Thyroid gland (tissue), 4 donors: ENCODE measurements around the gene HDAC8. TPM values are rescaled to one million over a fixed set of nuclear protein-coding genes. Genes with fewer than 3 reads are reported as not detected.

Source experiments
- DNase-seq, 2 donors: peaks; one replicate each; pipeline ENCODE4 v3.0.0-alpha.2; 2019
- H3K27ac ChIP-seq, 3 donors: fragments of 200-600 bp; sonication (generic); 1 replicate in 2 of 3; 2 replicates in 1 of 3; pipeline ENCODE4 v1.5.1; 2016 to 2019; ENCODE audit warnings: mild to moderate bottlenecking in 1 of 3, moderate library complexity in 1 of 3
- H3K27me3 ChIP-seq: fragments of 200-600 bp; sonication (generic); one replicate; pipeline ENCODE4 v1.5.1; 2019
- H3K36me3 ChIP-seq, 2 donors: fragments of 200-600 bp; sonication (generic); one replicate each; pipeline ENCODE4 v1.5.1; 2016 to 2019
- H3K4me1 ChIP-seq, 2 donors: fragments of 200-600 bp; sonication (generic); one replicate each; pipeline ENCODE4 v1.5.1; 2017 to 2019
- H3K4me3 ChIP-seq, 3 donors: fragments of 200-600 bp; sonication (generic); replicated peaks in 1 of 3; 1 replicate in 2 of 3; 2 replicates in 1 of 3; pipeline ENCODE4 v1.5.1; 2016; ENCODE audit warnings: mild to moderate bottlenecking in 1 of 3
- H3K9me3 ChIP-seq: fragments of 200-600 bp; sonication (generic); one replicate; pipeline ENCODE4 v1.5.1; 2017
- POLR2A ChIP-seq, 2 donors: fragments of 450-650 bp; IDR thresholded peaks; one replicate each; pipeline ENCODE4 v1.6.1; 2017; ENCODE audit warnings: antibody characterized with exemption in 2 of 2, mild to moderate bottlenecking in 2 of 2, moderate library complexity in 1 of 2
- WGBS, 2 donors: methylation state at CpG; one replicate each; pipeline ENCODE4 v1.1.5; 2017; 5-methylcytosine and 5-hydroxymethylcytosine counted together
- intact Hi-C: fragments of 100-400 bp; cut with DNase I; formaldehyde crosslinking; loops from one replicate; pipeline ENCODE4 v1.15.1; 2023
- total RNA-seq, 4 donors: library from RNA; depleted of rRNA; stranded (reverse); fragments of >200 nt; gene quantifications; one replicate each; pipeline ENCODE4 v1.2.3, GENCODE V29; 2016
- TF ChIP-seq, protein P1 (sequence below), 6 experiments: fragments of 200-600 bp in 3 of 6; fragments of 450-650 bp in 3 of 6; sonication (generic) in 3 of 6; IDR thresholded peaks; one replicate each; pipeline ENCODE4 v1.5.1; 2016 to 2019; ENCODE audit warnings: antibody characterized with exemption in 6 of 6, mild to moderate bottlenecking in 2 of 6, inconsistent platforms in 1 of 6, moderate library complexity in 1 of 6

HDAC8 gene
- total RNA-seq, 4 donors from 2014 or later = 46.5 to 74.9 (median 55.4) TPM

DNA sequence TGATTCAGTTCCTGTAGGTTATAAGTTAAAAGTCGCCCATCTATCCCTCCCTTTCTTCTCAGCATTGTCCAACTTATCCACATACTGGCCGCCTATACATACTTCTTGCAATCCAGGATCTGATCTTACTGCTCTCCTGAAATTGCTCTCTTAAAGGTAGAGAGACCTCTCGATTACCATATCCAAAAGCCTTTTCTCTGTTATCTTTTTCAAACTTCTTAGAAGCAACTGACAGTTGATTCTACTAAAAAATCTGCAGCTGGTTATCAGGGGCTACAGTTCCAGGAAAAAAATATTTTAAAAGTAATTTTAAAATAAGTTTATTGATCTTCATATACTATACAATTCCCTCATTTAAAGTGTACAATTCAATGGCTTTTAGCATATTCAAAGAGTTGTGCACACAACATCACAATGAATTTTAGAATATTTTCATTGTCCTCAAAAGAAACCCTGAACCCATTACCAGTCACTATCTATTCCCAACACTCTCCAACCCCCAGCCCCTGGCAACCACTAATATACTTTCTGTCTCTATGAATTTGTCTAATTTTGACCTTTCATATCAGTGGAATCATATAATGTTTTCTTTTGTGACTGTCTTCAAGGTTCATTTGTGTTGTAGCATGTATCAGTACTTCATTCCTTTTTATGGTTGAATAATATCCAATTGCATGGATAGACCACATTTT, 102.0 kb downstream of the HDAC8 start:
- no peaks in the 10 kb centered on the region for H3K4me1 ChIP-seq
- no peaks in the 10 kb centered on the region for H3K27me3 ChIP-seq
- no peaks in the 10 kb centered on the region for H3K36me3 ChIP-seq
- 95 to 100% methylated on average over 3 of the region's 3 CpGs for WGBS, 2 donors
- intact Hi-C loops = no loop called here
- no peaks in the 10 kb centered on the region for H3K9me3 ChIP-seq
- no peak overlapping the region for H3K27ac ChIP-seq
- no peak for TF ChIP-seq POLR2A (IDR thresholded peaks at IDR 0.05)
- TF ChIP-seq, protein P1, sequence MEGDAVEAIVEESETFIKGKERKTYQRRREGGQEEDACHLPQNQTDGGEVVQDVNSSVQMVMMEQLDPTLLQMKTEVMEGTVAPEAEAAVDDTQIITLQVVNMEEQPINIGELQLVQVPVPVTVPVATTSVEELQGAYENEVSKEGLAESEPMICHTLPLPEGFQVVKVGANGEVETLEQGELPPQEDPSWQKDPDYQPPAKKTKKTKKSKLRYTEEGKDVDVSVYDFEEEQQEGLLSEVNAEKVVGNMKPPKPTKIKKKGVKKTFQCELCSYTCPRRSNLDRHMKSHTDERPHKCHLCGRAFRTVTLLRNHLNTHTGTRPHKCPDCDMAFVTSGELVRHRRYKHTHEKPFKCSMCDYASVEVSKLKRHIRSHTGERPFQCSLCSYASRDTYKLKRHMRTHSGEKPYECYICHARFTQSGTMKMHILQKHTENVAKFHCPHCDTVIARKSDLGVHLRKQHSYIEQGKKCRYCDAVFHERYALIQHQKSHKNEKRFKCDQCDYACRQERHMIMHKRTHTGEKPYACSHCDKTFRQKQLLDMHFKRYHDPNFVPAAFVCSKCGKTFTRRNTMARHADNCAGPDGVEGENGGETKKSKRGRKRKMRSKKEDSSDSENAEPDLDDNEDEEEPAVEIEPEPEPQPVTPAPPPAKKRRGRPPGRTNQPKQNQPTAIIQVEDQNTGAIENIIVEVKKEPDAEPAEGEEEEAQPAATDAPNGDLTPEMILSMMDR (IDR thresholded peaks at IDR 0.05) = no peak
- DNase-seq = no peak
- no peak overlapping the region for H3K4me3 ChIP-seq

DNA sequence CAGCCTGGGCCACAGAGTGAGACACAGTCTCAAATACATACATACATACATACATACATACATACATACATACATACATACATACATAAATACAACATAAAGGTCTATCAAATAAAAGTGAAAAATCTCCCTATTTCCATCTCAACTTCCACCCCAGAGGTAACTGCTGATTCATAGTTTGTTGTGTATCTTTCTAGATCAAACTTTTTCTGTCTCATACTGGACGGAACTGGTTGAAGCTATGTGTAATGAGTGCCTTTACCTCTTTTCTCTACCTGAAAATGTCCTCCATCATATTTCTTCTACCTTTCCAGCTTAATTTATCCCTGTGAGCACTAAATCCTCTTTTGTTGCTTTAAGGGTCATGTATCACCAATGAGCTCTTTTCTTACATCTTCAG, 102.5 kb downstream of the HDAC8 start:
- no peak for TF ChIP-seq POLR2A (IDR thresholded peaks at IDR 0.05)
- TF ChIP-seq, protein P1 (IDR thresholded peaks at IDR 0.05) = no peak
- WGBS, 2 donors = 96 to 100% methylated on average over 1 of the region's 1 CpG
- H3K27ac ChIP-seq = no peak overlapping the region
- no peaks in the 10 kb centered on the region for H3K27me3 ChIP-seq
- DNase-seq = no peak
- no peaks in the 10 kb centered on the region for H3K4me1 ChIP-seq
- H3K4me3 ChIP-seq = no peak overlapping the region
- H3K36me3 ChIP-seq = no peaks in the 10 kb centered on the region
- no peaks in the 10 kb centered on the region for H3K9me3 ChIP-seq
- intact Hi-C loops = no loop called here

DNA sequence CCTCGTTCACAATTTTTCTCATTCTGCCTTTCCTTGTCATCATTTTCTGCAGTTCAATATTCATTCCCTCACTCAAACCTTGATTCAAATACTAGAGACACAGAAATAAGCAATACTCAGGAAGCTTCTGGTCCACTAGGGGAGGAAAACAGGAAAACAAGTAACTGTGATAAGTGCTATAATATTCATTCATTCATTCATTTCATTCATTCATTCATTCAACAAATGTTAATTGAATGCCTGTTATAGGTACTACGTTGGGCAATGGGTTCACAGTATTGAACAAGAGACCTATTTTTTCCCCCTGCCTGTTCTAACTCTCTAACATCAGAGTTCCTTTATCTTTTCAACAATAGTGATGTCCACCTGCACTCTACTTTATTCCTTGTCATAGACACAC, 104.0 kb downstream of the HDAC8 start:
- TF ChIP-seq POLR2A (IDR thresholded peaks at IDR 0.05) = no peak
- intact Hi-C loops = no loop called here
- no peak overlapping the region for H3K27ac ChIP-seq
- 87 to 92% methylated on average over 2 of the region's 2 CpGs for WGBS, 2 donors
- DNase-seq = no peak
- no peaks in the 10 kb centered on the region for H3K9me3 ChIP-seq
- H3K36me3 ChIP-seq = no peaks in the 10 kb centered on the region
- no peak overlapping the region for H3K4me3 ChIP-seq
- H3K4me1 ChIP-seq = no peaks in the 10 kb centered on the region
- H3K27me3 ChIP-seq = no peaks in the 10 kb centered on the region

DNA sequence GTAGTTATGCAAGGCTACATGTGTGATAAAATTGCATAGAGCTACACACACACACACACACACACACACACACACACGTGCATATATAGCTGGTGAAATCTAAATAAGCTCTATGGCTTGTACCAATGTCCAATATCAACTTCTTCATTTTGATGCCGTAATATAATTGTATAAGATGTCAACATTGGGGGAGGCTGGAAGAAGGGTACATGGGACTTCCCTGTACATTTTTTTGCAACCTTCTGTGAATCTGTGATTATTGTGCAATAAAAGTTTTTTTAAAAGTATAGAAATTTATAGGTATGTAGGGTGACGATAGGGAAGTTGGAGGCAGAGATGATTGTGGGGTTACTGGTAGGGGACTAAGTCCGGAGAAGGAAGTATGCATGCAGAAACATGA, 105.5 kb downstream of the HDAC8 start:
- H3K36me3 ChIP-seq = no peaks in the 10 kb centered on the region
- H3K9me3 ChIP-seq = no peaks in the 10 kb centered on the region
- H3K27ac ChIP-seq = no peak overlapping the region
- intact Hi-C loops = no loop called here
- H3K4me3 ChIP-seq = no peak overlapping the region
- H3K27me3 ChIP-seq = no peaks in the 10 kb centered on the region
- 94 to 98% methylated on average over 4 of the region's 4 CpGs for WGBS, 2 donors
- TF ChIP-seq POLR2A (IDR thresholded peaks at IDR 0.05) = no peak
- TF ChIP-seq, protein P1 (IDR thresholded peaks at IDR 0.05) = no peak
- H3K4me1 ChIP-seq = peaks cover 2 to 4% of the 10 kb centered on the region in 2 donors
- DNase-seq = no peak

DNA sequence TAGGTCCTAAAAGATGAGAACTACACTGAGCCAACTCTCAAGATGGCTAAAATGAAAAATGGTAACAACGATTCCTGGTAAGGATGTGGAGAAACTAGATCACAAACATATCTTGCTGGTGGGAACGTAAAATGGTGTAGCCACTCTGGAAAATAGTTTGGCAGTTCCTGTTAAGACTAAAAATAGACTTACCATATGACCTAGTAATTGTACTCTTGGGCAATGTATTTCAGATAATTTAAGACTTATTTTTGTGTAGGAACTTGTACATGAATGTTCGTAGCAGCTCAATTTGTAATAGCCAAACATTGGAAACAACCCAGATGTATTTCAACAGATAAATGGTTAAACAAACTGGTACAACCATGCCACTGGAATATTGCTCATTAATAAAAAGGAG, 106.2 kb downstream of the HDAC8 start:
- Histone ChIP-seq H3K4me3 (no peak overlapping the region), H3K9me3 (no peaks in the 10 kb centered on the region), H3K27me3 (no peaks in the 10 kb centered on the region), H3K27ac (no peak overlapping the region), H3K36me3 (no peaks in the 10 kb centered on the region), H3K4me1 (peaks cover 4 to 7% of the 10 kb centered on the region in 2 donors)
- intact Hi-C loops = no loop called here
- WGBS, 2 donors = 75 to 96% methylated on average over 3 of the region's 3 CpGs
- TF ChIP-seq, protein P1 (IDR thresholded peaks at IDR 0.05) = no peak
- TF ChIP-seq POLR2A (IDR thresholded peaks at IDR 0.05) = no peak
- no peak for DNase-seq
